HepG2 (cell line): ENCODE results near the gene ARPC3. TPM values are rescaled to one million over a fixed set of nuclear protein-coding genes. Genes with fewer than 3 reads are reported as not detected.
A peak's percentile ranks its signal among the peaks of the same experiment; 100 is the strongest.

Source experiments
- FOXA3 ChIP-seq: IDR thresholded peaks from 2 replicates; pipeline ENCODE4 v1.6.1; 2016; ENCODE audit warnings: missing genetic modification reagents, missing compliant biosample characterization
- MIER2 ChIP-seq: IDR thresholded peaks from 2 replicates; pipeline ENCODE4 v1.6.1; 2016; ENCODE audit warnings: missing biosample characterization, missing genetic modification reagents
- MXD4 ChIP-seq: IDR thresholded peaks from 2 replicates; pipeline ENCODE4 v1.6.1; 2016; ENCODE audit warnings: mild to moderate bottlenecking, missing biosample characterization, missing genetic modification reagents
- MXI1 ChIP-seq: IDR thresholded peaks from 3 replicates; pipeline ENCODE4 v1.6.1; 2012; ENCODE audit warnings: low read depth, low read length, inconsistent platforms, borderline replicate concordance
- NFIC ChIP-seq: IDR thresholded peaks from 2 replicates; pipeline ENCODE4 v1.6.1; 2012; ENCODE audit warnings: mild to moderate bottlenecking, low read length, inconsistent platforms
- NR2F1 ChIP-seq, 2 experiments: fragments of 450-650 bp in 1 of 2; formaldehyde crosslinking in 1 of 2; IDR thresholded peaks; 2 replicates each; pipeline versions ENCODE4 v1.5.0 to v1.6.1; 2016 to 2020; ENCODE audit warnings: mild to moderate bottlenecking in 1 of 2, missing compliant biosample characterization in 1 of 2, missing genetic modification reagents in 1 of 2, moderate library complexity in 1 of 2
- REPIN1 ChIP-seq: sonication (generic); formaldehyde crosslinking; IDR thresholded peaks from 2 replicates; pipeline ENCODE4 v1.8.0; 2022; ENCODE audit warnings: missing genetic modification reagents, low read depth, mild to moderate bottlenecking, borderline replicate concordance
- RFX1 ChIP-seq: fragments of 450-650 bp; IDR thresholded peaks from 2 replicates; pipeline ENCODE4 v1.6.1; 2017
- SCMH1 ChIP-seq: sonication (generic); formaldehyde crosslinking; IDR thresholded peaks from 2 replicates; pipeline ENCODE4 v1.9.0; 2021; ENCODE audit warnings: missing genetic modification reagents, mild to moderate bottlenecking, borderline replicate concordance
- SRY ChIP-seq: sonication (generic); formaldehyde crosslinking; IDR thresholded peaks from 2 replicates; pipeline ENCODE4 v1.8.0; 2022; ENCODE audit warnings: mild to moderate bottlenecking, missing genetic modification reagents
- YY1 ChIP-seq: IDR thresholded peaks from 2 replicates; pipeline ENCODE4 v1.6.1; 2011; ENCODE audit warnings: low read length, low read depth, moderate library complexity, mild to moderate bottlenecking; ENCODE audit not compliant: insufficient read depth, insufficient replicate concordance
- ZBTB21 ChIP-seq: sonication (generic); formaldehyde crosslinking; IDR thresholded peaks from 2 replicates; pipeline ENCODE4 v1.4.0; 2020; ENCODE audit warnings: missing genetic modification reagents
- ZNF383 ChIP-seq: sonication (generic); formaldehyde crosslinking; IDR thresholded peaks from 2 replicates; pipeline ENCODE4 v1.4.0; 2020; ENCODE audit warnings: missing genetic modification reagents, mild to moderate bottlenecking, borderline replicate concordance
- ZNF556 ChIP-seq: sonication (generic); formaldehyde crosslinking; IDR thresholded peaks from 2 replicates; pipeline ENCODE4 v1.4.0; 2020; ENCODE audit warnings: mild to moderate bottlenecking, missing genetic modification reagents, borderline replicate concordance
- ZNF660 ChIP-seq: sonication (generic); formaldehyde crosslinking; IDR thresholded peaks from 2 replicates; pipeline ENCODE4 v1.5.1; 2020; ENCODE audit warnings: mild to moderate bottlenecking, low read depth, missing genetic modification reagents, borderline replicate concordance
- ZNF773 ChIP-seq: sonication (generic); formaldehyde crosslinking; IDR thresholded peaks from 2 replicates; pipeline ENCODE4 v1.4.0; 2020; ENCODE audit warnings: missing genetic modification reagents, borderline replicate concordance
- ZNF839 ChIP-seq: sonication (generic); formaldehyde crosslinking; IDR thresholded peaks from 2 replicates; pipeline ENCODE4 v1.4.0; 2020; ENCODE audit warnings: missing genetic modification reagents, mild to moderate bottlenecking, borderline replicate concordance
- polyA plus RNA-seq, 8 experiments: library from polyadenylated mRNA; depleted of rRNA in 3 of 8; stranded (reverse) in 7 of 8; unstranded in 1 of 8; fragments of >200 nt; fragmentation: Illumina TruSeq in 4 of 8; extraction: Trizol in 4 of 8; gene quantifications; 2 replicates each; pipeline versions ENCODE4 v1.2.1 to v1.2.3, GENCODE V29; 2011 to 2016; ENCODE audit warnings: low read depth in 4 of 8, missing spikeins in 1 of 8, mixed read lengths in 1 of 8; ENCODE audit not compliant: insufficient read depth in 1 of 8
- total RNA-seq, 5 experiments: library from RNA; depleted of rRNA; stranded (reverse); fragments of >200 nt; fragmentation: Illumina TruSeq; extraction: Trizol; gene quantifications; 2 replicates each; pipeline ENCODE4 v1.2.3, GENCODE V29; 2016; ENCODE audit warnings: low read depth in 1 of 5
- TF ChIP-seq, protein P1 (sequence below): IDR thresholded peaks from 2 replicates; pipeline ENCODE4 v1.6.1; 2012; ENCODE audit warnings: inconsistent platforms
- TF ChIP-seq, protein P2 (sequence below): sonication (generic); formaldehyde crosslinking; IDR thresholded peaks from 2 replicates; pipeline ENCODE4 v1.8.0; 2022; ENCODE audit warnings: mild to moderate bottlenecking, missing genetic modification reagents; ENCODE audit not compliant: insufficient replicate concordance
- TF ChIP-seq, protein P3 (sequence below): sonication (generic); formaldehyde crosslinking; IDR thresholded peaks from 2 replicates; pipeline ENCODE4 v1.9.0; 2021; ENCODE audit warnings: missing genetic modification reagents, borderline replicate concordance
- TF ChIP-seq, protein P4 (sequence below): fragments of 450-650 bp; IDR thresholded peaks from 2 replicates; pipeline ENCODE4 v1.6.1; 2016
- TF ChIP-seq, protein P5 (sequence below): sonication (generic); IDR thresholded peaks from 2 replicates; pipeline ENCODE4 v1.6.1; 2016; ENCODE audit warnings: low read depth, borderline replicate concordance

ARPC3 gene
- total and polyA plus RNA-seq, 2 of the 13 experiments (the other 11 are each of a cell fraction or from before 2014, with no cell fraction given), result 32.7 to 234 TPM

DNA sequence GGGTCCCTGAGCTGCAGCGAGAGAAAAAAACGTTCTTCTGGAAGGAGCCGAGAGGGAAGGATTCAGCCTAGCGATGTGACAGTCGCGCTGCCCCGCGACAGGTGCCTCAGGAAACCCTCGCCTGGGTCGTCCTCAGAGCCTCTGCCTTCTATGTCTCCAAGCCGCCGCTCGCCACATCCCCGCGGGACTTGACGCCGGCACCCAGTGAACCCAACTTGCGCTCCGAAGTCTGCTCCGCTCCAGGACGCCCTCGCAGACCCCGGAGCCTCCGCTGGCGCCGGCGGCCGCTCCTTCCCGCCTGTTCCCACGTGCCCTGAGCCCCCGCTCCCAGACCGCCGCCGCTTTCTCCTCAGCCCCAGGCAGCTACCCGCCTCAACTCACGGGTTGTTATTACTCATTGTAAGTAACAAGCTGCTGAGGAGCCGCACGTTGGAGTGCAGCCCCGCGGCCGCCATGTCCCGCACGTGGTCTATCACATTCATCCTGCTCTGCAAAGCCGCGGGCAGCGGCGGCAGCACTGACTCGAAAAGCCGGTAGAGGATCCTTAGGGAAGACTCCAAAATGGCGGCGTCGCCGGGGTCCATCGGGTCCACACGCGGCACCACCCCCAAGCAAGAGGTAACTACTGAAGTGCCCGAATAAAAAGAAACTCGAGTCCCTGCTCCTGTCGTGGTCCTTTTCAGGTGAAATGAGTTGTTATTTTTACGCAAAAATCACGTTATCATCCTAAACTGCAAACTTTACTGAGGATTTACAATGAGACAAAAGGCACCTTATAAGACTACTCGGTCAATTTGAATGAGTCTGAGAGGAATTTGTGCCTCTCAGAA lies 46.8 kb downstream of the ARPC3 start, which contains the start of gene ANAPC7 (continued):
- TF ChIP-seq REPIN1 (CRISPR knock-in tag), result peak; percentile 38; the same call in 1 of the 2 replicates
- TF ChIP-seq ZNF839 (CRISPR knock-in tag), result no peak
- peak; percentile 87; the same call in 1 of the 2 replicates for TF ChIP-seq ZNF773 (CRISPR knock-in tag)
- 0 out of 2 replicates have a peak, but pooled peaks have one; percentile 73 for TF ChIP-seq NFIC
- TF ChIP-seq, protein P1, sequence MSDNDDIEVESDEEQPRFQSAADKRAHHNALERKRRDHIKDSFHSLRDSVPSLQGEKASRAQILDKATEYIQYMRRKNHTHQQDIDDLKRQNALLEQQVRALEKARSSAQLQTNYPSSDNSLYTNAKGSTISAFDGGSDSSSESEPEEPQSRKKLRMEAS, result peak; percentile 98
- TF ChIP-seq ZBTB21 (CRISPR knock-in tag), result no peak
- TF ChIP-seq, protein P2, sequence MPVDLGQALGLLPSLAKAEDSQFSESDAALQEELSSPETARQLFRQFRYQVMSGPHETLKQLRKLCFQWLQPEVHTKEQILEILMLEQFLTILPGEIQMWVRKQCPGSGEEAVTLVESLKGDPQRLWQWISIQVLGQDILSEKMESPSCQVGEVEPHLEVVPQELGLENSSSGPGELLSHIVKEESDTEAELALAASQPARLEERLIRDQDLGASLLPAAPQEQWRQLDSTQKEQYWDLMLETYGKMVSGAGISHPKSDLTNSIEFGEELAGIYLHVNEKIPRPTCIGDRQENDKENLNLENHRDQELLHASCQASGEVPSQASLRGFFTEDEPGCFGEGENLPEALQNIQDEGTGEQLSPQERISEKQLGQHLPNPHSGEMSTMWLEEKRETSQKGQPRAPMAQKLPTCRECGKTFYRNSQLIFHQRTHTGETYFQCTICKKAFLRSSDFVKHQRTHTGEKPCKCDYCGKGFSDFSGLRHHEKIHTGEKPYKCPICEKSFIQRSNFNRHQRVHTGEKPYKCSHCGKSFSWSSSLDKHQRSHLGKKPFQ (CRISPR knock-in tag), result peak; percentile 60
- no peak for TF ChIP-seq ZNF383 (CRISPR knock-in tag)
- TF ChIP-seq, protein P3, sequence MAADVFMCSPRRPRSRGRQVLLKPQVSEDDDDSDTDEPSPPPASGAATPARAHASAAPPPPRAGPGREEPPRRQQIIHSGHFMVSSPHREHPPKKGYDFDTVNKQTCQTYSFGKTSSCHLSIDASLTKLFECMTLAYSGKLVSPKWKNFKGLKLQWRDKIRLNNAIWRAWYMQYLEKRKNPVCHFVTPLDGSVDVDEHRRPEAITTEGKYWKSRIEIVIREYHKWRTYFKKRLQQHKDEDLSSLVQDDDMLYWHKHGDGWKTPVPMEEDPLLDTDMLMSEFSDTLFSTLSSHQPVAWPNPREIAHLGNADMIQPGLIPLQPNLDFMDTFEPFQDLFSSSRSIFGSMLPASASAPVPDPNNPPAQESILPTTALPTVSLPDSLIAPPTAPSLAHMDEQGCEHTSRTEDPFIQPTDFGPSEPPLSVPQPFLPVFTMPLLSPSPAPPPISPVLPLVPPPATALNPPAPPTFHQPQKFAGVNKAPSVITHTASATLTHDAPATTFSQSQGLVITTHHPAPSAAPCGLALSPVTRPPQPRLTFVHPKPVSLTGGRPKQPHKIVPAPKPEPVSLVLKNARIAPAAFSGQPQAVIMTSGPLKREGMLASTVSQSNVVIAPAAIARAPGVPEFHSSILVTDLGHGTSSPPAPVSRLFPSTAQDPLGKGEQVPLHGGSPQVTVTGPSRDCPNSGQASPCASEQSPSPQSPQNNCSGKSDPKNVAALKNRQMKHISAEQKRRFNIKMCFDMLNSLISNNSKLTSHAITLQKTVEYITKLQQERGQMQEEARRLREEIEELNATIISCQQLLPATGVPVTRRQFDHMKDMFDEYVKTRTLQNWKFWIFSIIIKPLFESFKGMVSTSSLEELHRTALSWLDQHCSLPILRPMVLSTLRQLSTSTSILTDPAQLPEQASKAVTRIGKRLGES, result no peak
- TF ChIP-seq ZNF556, result peak; percentile 63; the same call in 1 of the 2 replicates
- TF ChIP-seq, protein P4, sequence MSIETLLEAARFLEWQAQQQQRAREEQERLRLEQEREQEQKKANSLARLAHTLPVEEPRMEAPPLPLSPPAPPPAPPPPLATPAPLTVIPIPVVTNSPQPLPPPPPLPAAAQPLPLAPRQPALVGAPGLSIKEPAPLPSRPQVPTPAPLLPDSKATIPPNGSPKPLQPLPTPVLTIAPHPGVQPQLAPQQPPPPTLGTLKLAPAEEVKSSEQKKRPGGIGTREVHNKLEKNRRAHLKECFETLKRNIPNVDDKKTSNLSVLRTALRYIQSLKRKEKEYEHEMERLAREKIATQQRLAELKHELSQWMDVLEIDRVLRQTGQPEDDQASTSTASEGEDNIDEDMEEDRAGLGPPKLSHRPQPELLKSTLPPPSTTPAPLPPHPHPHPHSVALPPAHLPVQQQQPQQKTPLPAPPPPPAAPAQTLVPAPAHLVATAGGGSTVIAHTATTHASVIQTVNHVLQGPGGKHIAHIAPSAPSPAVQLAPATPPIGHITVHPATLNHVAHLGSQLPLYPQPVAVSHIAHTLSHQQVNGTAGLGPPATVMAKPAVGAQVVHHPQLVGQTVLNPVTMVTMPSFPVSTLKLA, result peak; percentile 51
- TF ChIP-seq YY1, result peak; percentile 96
- peak; percentile 90; the same call in 2 of the 3 replicates for TF ChIP-seq MXI1
- TF ChIP-seq SCMH1 (CRISPR knock-in tag), result no peak
- TF ChIP-seq, protein P5, sequence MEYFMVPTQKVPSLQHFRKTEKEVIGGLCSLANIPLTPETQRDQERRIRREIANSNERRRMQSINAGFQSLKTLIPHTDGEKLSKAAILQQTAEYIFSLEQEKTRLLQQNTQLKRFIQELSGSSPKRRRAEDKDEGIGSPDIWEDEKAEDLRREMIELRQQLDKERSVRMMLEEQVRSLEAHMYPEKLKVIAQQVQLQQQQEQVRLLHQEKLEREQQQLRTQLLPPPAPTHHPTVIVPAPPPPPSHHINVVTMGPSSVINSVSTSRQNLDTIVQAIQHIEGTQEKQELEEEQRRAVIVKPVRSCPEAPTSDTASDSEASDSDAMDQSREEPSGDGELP, result no peak; the same call in 1 of the 2 replicates
- TF ChIP-seq MIER2 (CRISPR knock-in tag), result no peak
- peak; percentile 81; the same call in 1 of the 2 replicates for TF ChIP-seq SRY (CRISPR knock-in tag)
- TF ChIP-seq MXD4 (CRISPR knock-in tag), result peak; percentile 98
- peak; percentile 23; the same call in 1 of the 2 replicates for TF ChIP-seq FOXA3 (CRISPR knock-in tag)
- TF ChIP-seq RFX1, result no peak
- no peak for TF ChIP-seq ZNF660 (CRISPR knock-in tag)
- TF ChIP-seq NR2F1 (CRISPR knock-in tag; IDR thresholded peaks at IDR 0.05), result no peak
